HG03432 (cell line): ENCODE measurements around the gene YES1.
"Not testable (repeated sequence)": the region's sequence is repeated elsewhere in the genome, so short reads cannot be mapped to it uniquely, and the experiment has no call there.

Experiments used
- ATAC-seq: cut with Tn5 transposase; IDR thresholded peaks from one replicate; pipeline ENCODE4 v1.9.1; 2021; ENCODE audit warnings: mild to moderate bottlenecking, moderate library complexity; ENCODE audit not compliant: unreplicated experiment

The YES1 gene

GRCh38 chr18:824179-824578 lies 12.1 kb upstream of the YES1 start:
- ATAC-seq: no peak

- no peak for ATAC-seq
Observed at GRCh38 chr18:820591-821165, 8.6 kb upstream of the YES1 start.

GRCh38 chr18:816869-817268 lies 4.8 kb upstream of the YES1 start:
- no peak for ATAC-seq

GRCh38 chr18:816088-816653 lies 4.1 kb upstream of the YES1 start:
- no peak for ATAC-seq

- no peak for ATAC-seq
Observed at GRCh38 chr18:815353-815752, 3.3 kb upstream of the YES1 start.

- no peak for ATAC-seq
Observed at GRCh38 chr18:814300-815084, 2.5 kb upstream of the YES1 start.

- ATAC-seq: no peak
Observed at GRCh38 chr18:813172-814071, 1.4 kb upstream of the YES1 start.

- ATAC-seq: peak; percentile 63
Observed at GRCh38 chr18:812376-813171, 532 bp upstream of the YES1 start.

- peak; percentile 20 for ATAC-seq
Observed at GRCh38 chr18:811182-811891, 705 bp downstream of the YES1 start.

- peak; percentile 25 for ATAC-seq
Observed at GRCh38 chr18:809985-810642, 1.9 kb downstream of the YES1 start.

GRCh38 chr18:809228-809627 lies 2.8 kb downstream of the YES1 start:
- not testable (repeated sequence) for ATAC-seq

GRCh38 chr18:808502-808901 lies 3.5 kb downstream of the YES1 start:
- no peak for ATAC-seq

- ATAC-seq: no peak
Observed at GRCh38 chr18:808086-808485, 4.0 kb downstream of the YES1 start.

- ATAC-seq: peak; percentile 43
Observed at GRCh38 chr18:805755-806110, 6.3 kb downstream of the YES1 start.

GRCh38 chr18:805008-805754 lies 6.9 kb downstream of the YES1 start:
- ATAC-seq: peak; percentile 44

GRCh38 chr18:801137-801536 lies 10.9 kb downstream of the YES1 start:
- ATAC-seq: no peak

- no peak for ATAC-seq
Observed at GRCh38 chr18:799943-800342, 12.1 kb downstream of the YES1 start.

- not testable (repeated sequence) for ATAC-seq
Observed at GRCh38 chr18:795383-795782, 16.7 kb downstream of the YES1 start.

GRCh38 chr18:789397-789796 lies 22.6 kb downstream of the YES1 start:
- peak; percentile 49 for ATAC-seq
